Upper lobe of left lung (tissue), 6 donors: Measurements from ENCODE around the gene UBAC2. TPM values are rescaled to one million over a fixed set of nuclear protein-coding genes. Genes with fewer than 3 reads are reported as not detected.

Experiments
- ATAC-seq, 2 donors: fragments of 200-7000 bp; cut with Tn5 transposase; one replicate each; pipeline ENCODE4 v1.9.1; 2022; ENCODE audit warnings: mild to moderate bottlenecking in 2 of 2, moderate library complexity in 2 of 2; ENCODE audit not compliant: low FRiP score in 2 of 2
- DNase-seq, 2 donors: peaks; one replicate each; pipeline ENCODE4 v3.0.0-alpha.2; 2019 to 2020
- H3K27ac ChIP-seq, 4 donors: fragments of 200-600 bp; sonication (generic); one replicate each; pipeline ENCODE4 v1.5.1; 2016 to 2019
- H3K27me3 ChIP-seq, 4 donors: fragments of 200-600 bp; sonication (generic); one replicate each; pipeline ENCODE4 v1.5.1; 2017 to 2019
- H3K36me3 ChIP-seq, 4 donors: fragments of 200-600 bp; sonication (generic); one replicate each; pipeline ENCODE4 v1.5.1; 2016 to 2019
- H3K4me1 ChIP-seq, 4 donors: fragments of 200-600 bp; sonication (generic); one replicate each; pipeline ENCODE4 v1.5.1; 2018 to 2019
- H3K4me3 ChIP-seq, 4 donors: fragments of 200-600 bp; sonication (generic); one replicate each; pipeline ENCODE4 v1.5.1; 2017 to 2019; ENCODE audit warnings: mild to moderate bottlenecking in 2 of 4, moderate library complexity in 1 of 4
- H3K9me3 ChIP-seq, 4 donors: fragments of 200-600 bp; sonication (generic); one replicate each; pipeline ENCODE4 v1.5.1; 2018 to 2019
- CTCF ChIP-seq, 6 experiments: fragments of 450-650 bp in 4 of 6; fragments of 200-600 bp in 2 of 6; sonication (generic) in 2 of 6; IDR thresholded peaks; one replicate each; pipeline ENCODE4 v1.5.1; 2016 to 2019; ENCODE audit warnings: antibody characterized with exemption in 6 of 6
- EP300 ChIP-seq, 4 donors: sonication (generic); formaldehyde crosslinking; IDR thresholded peaks; one replicate each; pipeline ENCODE4 v1.5.1; 2017; ENCODE audit warnings: antibody characterized with exemption in 4 of 4, control low read depth in 2 of 4
- POLR2A ChIP-seq, 4 donors: fragments of 450-650 bp; IDR thresholded peaks; one replicate each; pipeline ENCODE4 v1.5.1; 2016 to 2017; ENCODE audit warnings: antibody characterized with exemption in 4 of 4, mild to moderate bottlenecking in 2 of 4
- POLR2AphosphoS5 ChIP-seq, 2 donors: sonication (generic); formaldehyde crosslinking; IDR thresholded peaks; one replicate each; pipeline ENCODE4 v1.5.1; 2017; ENCODE audit warnings: antibody characterized with exemption in 2 of 2
- WGBS, 2 donors: methylation state at CpG; one replicate each; pipeline ENCODE4 v1.1.5; 2017 to 2018; 5-methylcytosine and 5-hydroxymethylcytosine counted together
- total RNA-seq, 6 donors: library from RNA; depleted of rRNA in 4 of 6; stranded (reverse); fragments of >200 nt in 4 of 6; gene quantifications; one replicate each; pipeline versions ENCODE4 v1.1.0 to v1.2.1, GENCODE V29; 2016 to 2021
- donor health status: DM: no; HTN: no; CAD: no; lungs with moderate emphysema.
- donor health status: DM: no; HTN: yes; CAD: no; lungs with severe emphysema.

The UBAC2 gene
- total RNA-seq, 6 donors from 2014 or later, result 29.3 to 55.5 (median 47.7) TPM

- Histone ChIP-seq H3K4me1 (peaks cover 11 to 29% (median 18%) of the 10 kb centered on the region in 4 donors), H3K27ac (peak overlapping the region in 3 of 4 donors; percentile 35 to 40 (median 35)), H3K9me3 (no peaks in the 10 kb centered on the region), H3K36me3 (peaks cover 0 to 17% (median 2%) of the 10 kb centered on the region in 4 donors), H3K4me3 (no peak overlapping the region), H3K27me3 (no peaks in the 10 kb centered on the region)
- TF ChIP-seq CTCF (IDR thresholded peaks at IDR 0.05), result no peak
- TF ChIP-seq EP300 (IDR thresholded peaks at IDR 0.05), result no peak
- TF ChIP-seq POLR2AphosphoS5 (IDR thresholded peaks at IDR 0.05), result no peak
- no peak for TF ChIP-seq POLR2A (IDR thresholded peaks at IDR 0.05)
- no peak for DNase-seq
- no peak for ATAC-seq
These were observed 121.1 kb downstream of the UBAC2 start for GRCh38 chr13:99321709-99322108.

GRCh38 chr13:99322297-99323103 lies 121.8 kb downstream of the UBAC2 start:
- 64 to 75% methylated on average over 10 of the region's 10 CpGs for WGBS, 2 donors

DNA sequence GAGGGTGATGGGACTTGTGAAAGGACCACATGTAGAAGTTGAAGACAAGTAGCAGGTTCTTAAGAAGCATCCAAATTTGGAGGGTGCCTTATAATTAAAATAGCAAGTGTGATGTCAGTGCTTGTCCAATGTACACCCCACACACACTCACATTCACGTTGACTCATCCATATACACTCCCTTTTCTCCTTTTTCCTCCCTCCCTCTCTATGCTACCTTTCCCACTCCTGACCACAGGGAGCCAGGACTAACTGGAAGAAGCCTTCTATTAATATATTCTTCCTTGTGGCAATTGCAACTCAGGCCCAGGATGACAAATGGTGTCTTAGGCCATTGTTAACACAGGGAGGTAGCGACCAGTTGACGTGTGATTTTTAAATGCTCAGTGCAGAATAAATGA lies 122.8 kb downstream of the UBAC2 start:
- H3K4me3 ChIP-seq, result no peak overlapping the region
- H3K4me1 ChIP-seq, result peaks cover 7 to 29% (median 16%) of the 10 kb centered on the region in 4 donors
- no peak for TF ChIP-seq POLR2AphosphoS5 (IDR thresholded peaks at IDR 0.05)
- no peak for TF ChIP-seq CTCF (IDR thresholded peaks at IDR 0.05)
- TF ChIP-seq POLR2A (IDR thresholded peaks at IDR 0.05), result no peak
- TF ChIP-seq EP300 (IDR thresholded peaks at IDR 0.05), result no peak
- H3K27me3 ChIP-seq, result no peaks in the 10 kb centered on the region
- no peak for DNase-seq
- 64 to 89% methylated on average over 3 of the region's 3 CpGs for WGBS, 2 donors
- no peak overlapping the region for H3K27ac ChIP-seq
- no peak for ATAC-seq
- peaks cover 0 to 18% (median 0%) of the 10 kb centered on the region in 4 donors for H3K36me3 ChIP-seq
- no peaks in the 10 kb centered on the region for H3K9me3 ChIP-seq

More at GRCh38 chr13:99322297-99323103, 121.8 kb downstream of the UBAC2 start:
- Histone ChIP-seq H3K36me3 (peaks cover 0 to 18% (median 2%) of the 10 kb centered on the region in 4 donors), H3K4me3 (no peak overlapping the region), H3K27ac (peak overlapping the region; percentile 15 to 53 (median 38)), H3K27me3 (no peaks in the 10 kb centered on the region), H3K4me1 (peaks cover 7 to 29% (median 16%) of the 10 kb centered on the region in 4 donors), H3K9me3 (no peaks in the 10 kb centered on the region)
- no peak for DNase-seq
- TF ChIP-seq POLR2A (IDR thresholded peaks at IDR 0.05), result no peak
- TF ChIP-seq EP300 (IDR thresholded peaks at IDR 0.05), result no peak
- no peak for TF ChIP-seq POLR2AphosphoS5 (IDR thresholded peaks at IDR 0.05)
- no peak for TF ChIP-seq CTCF (IDR thresholded peaks at IDR 0.05)
- peak; percentile 57 to 93 for ATAC-seq

DNA sequence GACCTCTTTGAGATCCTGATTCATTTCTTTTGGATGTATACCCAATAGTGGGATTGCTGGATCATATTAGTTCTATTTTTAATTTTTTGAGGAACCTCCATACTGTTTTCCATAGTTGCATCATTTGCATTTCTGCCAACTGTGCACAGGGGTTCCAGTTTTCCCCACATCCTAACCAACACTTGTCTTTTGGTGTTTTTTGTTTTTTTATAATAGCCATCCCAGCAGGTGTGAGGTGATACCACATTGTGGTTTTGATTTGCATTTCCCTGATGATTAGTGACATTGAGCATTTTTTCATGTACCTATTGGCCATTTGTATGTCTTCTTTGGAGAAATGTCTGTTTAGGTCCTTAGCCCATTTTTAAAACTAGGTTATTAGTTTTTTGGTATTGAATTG lies 125.4 kb downstream of the UBAC2 start:
- Histone ChIP-seq H3K4me1 (peaks cover 5 to 22% (median 11%) of the 10 kb centered on the region in 4 donors), H3K27ac (no peak overlapping the region), H3K36me3 (peaks cover 0 to 19% (median 0%) of the 10 kb centered on the region in 4 donors), H3K9me3 (no peaks in the 10 kb centered on the region), H3K27me3 (no peaks in the 10 kb centered on the region), H3K4me3 (no peak overlapping the region)
- ATAC-seq (no peak), DNase-seq (no peak)
- no peak for TF ChIP-seq CTCF (IDR thresholded peaks at IDR 0.05)
- TF ChIP-seq POLR2AphosphoS5 (IDR thresholded peaks at IDR 0.05), result no peak
- no peak for TF ChIP-seq POLR2A (IDR thresholded peaks at IDR 0.05)
- TF ChIP-seq EP300 (IDR thresholded peaks at IDR 0.05), result no peak
